ENCODE results near the gene SRBD1. TPM values are rescaled to one million over a fixed set of nuclear protein-coding genes. Genes with fewer than 3 reads are reported as not detected.
A peak's percentile ranks its signal among the peaks of the same experiment; 100 is the strongest.

The SRBD1 gene
- total RNA-seq, 1 experiment from 2014 or later, result 22.8 TPM

- peaks cover 16% of the 10 kb centered on the region for H3K4me1 Mint-ChIP-seq
- peak within 1 kb of the TSS; percentile 63; the same call in 1 of the 2 replicates for H3K27ac Mint-ChIP-seq
- ChIA-PET POLR2A (no interaction called here), CTCF (interaction anchor here (1.0 to 2.0 kb wide), 3 partner anchors 12 to 238 kb away, joined by 3 to 8 read pairs (median 3); no protein-coding TSS in a partner anchor)
- DNase-seq (ENCODE audit: low spot score) (peak; percentile 51), ATAC-seq (peak; percentile 9)
- no peak for TF ChIP-seq IRF2 (CRISPR knock-in tag; IDR thresholded peaks at IDR 0.05; ENCODE audit: borderline replicate concordance, low read depth)
- TF ChIP-seq USF1 (CRISPR knock-in tag; IDR thresholded peaks at IDR 0.05), result no peak
- H3K27me3 Mint-ChIP-seq (ENCODE audit: low read depth), result peaks cover 75% of the 10 kb centered on the region
- H3K36me3 Mint-ChIP-seq, result no peaks in the 10 kb centered on the region
- peak within 1 kb of the TSS; percentile 98 for H3K4me3 Mint-ChIP-seq
- H3K9me3 Mint-ChIP-seq, result no peaks in the 10 kb centered on the region
Measured at GRCh38 chr2:45651415-45652089, 40.5 kb upstream of the SRBD1 start, which contains the start of gene PRKCE. PRKCE (plus strand) TSS chr2:45651675.

- H3K4me1 Mint-ChIP-seq, result peaks cover 16% of the 10 kb centered on the region
- peaks cover 79% of the 10 kb centered on the region for H3K27me3 Mint-ChIP-seq (ENCODE audit: low read depth)
- ChIA-PET POLR2A (interaction anchor here (1.0 kb wide), 1 partner anchor 343 kb away, joined by 4 read pairs; no protein-coding TSS in a partner anchor), CTCF (interaction anchor here (0.7 to 2.0 kb wide), 13 partner anchors 12 to 238 kb away, joined by 3 to 11 read pairs (median 3); partner anchors contain the start of gene SRBD1)
- no peaks in the 10 kb centered on the region for H3K36me3 Mint-ChIP-seq
- peak overlapping the region; percentile 98 for H3K4me3 Mint-ChIP-seq
- H3K9me3 Mint-ChIP-seq, result no peaks in the 10 kb centered on the region
- H3K27ac Mint-ChIP-seq, result peak overlapping the region; percentile 63; the same call in 1 of the 2 replicates
- peak; percentile 69 for ATAC-seq
- DNase-seq (ENCODE audit: low spot score), result peak; percentile 82
- TF ChIP-seq ZNF138 (CRISPR knock-in tag; conservative IDR thresholded peaks at IDR 0.05) (no peak), HMGA2 (CRISPR knock-in tag; IDR thresholded peaks at IDR 0.05) (no peak), SMAD3 (CRISPR knock-in tag; IDR thresholded peaks at IDR 0.05; ENCODE audit: borderline replicate concordance) (no peak), AR (CRISPR knock-in tag; IDR thresholded peaks at IDR 0.05) (no peak), MXD4 (CRISPR knock-in tag; IDR thresholded peaks at IDR 0.05; ENCODE audit: borderline replicate concordance) (no peak), ARID4B (CRISPR knock-in tag; IDR thresholded peaks at IDR 0.05; ENCODE audit: borderline replicate concordance) (no peak), ZNF263 (CRISPR knock-in tag; IDR thresholded peaks at IDR 0.05; ENCODE audit: low read depth) (no peak), IRF2 (CRISPR knock-in tag; IDR thresholded peaks at IDR 0.05; ENCODE audit: borderline replicate concordance, low read depth) (no peak), NFATC4 (CRISPR knock-in tag; IDR thresholded peaks at IDR 0.05) (no peak), RORB (CRISPR knock-in tag; IDR thresholded peaks at IDR 0.05) (no peak), ZSCAN18 (CRISPR knock-in tag; IDR thresholded peaks at IDR 0.05) (no peak), ZNF416 (CRISPR knock-in tag; IDR thresholded peaks at IDR 0.05) (no peak), IRF1 (CRISPR knock-in tag; IDR thresholded peaks at IDR 0.05) (no peak), ZNF317 (CRISPR knock-in tag; IDR thresholded peaks at IDR 0.05; ENCODE audit: borderline replicate concordance, low read depth) (no peak), CTCF (IDR thresholded peaks at IDR 0.05) (no peak), ZNF281 (CRISPR knock-in tag; IDR thresholded peaks at IDR 0.05) (no peak)
Measured at GRCh38 chr2:45650851-45651414, 39.9 kb upstream of the SRBD1 start.

Data from WTC11 (cell line).